Activated T-cell treated with anti-CD3 and anti-CD28 coated beads, Interleukin-2, amount 50 U/mL, for 24 hours (primary cell): ENCODE measurements around the gene HSPB2.
A peak's percentile ranks its signal among the peaks of the same experiment; 100 is the strongest.
"Not testable (repeated sequence)": the region's sequence is repeated elsewhere in the genome, so short reads cannot be mapped to it uniquely, and the experiment has no call there.

ENCODE experiments used
- DNase-seq: peaks from one replicate; pipeline ENCODE4 v3.0.0-alpha.2; 2020
- H3K27ac Mint-ChIP-seq: 2 replicates; pipeline ENCODE4 v1.8.0; 2020; ENCODE audit warnings: mild to moderate bottlenecking, mixed read lengths
- H3K27me3 Mint-ChIP-seq: 2 replicates; pipeline ENCODE4 v1.8.0; 2020; ENCODE audit warnings: mixed read lengths
- H3K36me3 Mint-ChIP-seq: 2 replicates; pipeline ENCODE4 v1.8.0; 2020; ENCODE audit warnings: low read depth, mixed read lengths
- H3K4me1 Mint-ChIP-seq: 2 replicates; pipeline ENCODE4 v1.8.0; 2020; ENCODE audit warnings: low read depth, mixed read lengths
- H3K4me3 Mint-ChIP-seq: 2 replicates; pipeline ENCODE4 v1.8.0; 2020; ENCODE audit warnings: mild to moderate bottlenecking, moderate library complexity, mixed read lengths
- H3K9me3 Mint-ChIP-seq: 2 replicates; pipeline ENCODE4 v1.8.0; 2020; ENCODE audit warnings: mixed read lengths

The HSPB2 gene

DNA sequence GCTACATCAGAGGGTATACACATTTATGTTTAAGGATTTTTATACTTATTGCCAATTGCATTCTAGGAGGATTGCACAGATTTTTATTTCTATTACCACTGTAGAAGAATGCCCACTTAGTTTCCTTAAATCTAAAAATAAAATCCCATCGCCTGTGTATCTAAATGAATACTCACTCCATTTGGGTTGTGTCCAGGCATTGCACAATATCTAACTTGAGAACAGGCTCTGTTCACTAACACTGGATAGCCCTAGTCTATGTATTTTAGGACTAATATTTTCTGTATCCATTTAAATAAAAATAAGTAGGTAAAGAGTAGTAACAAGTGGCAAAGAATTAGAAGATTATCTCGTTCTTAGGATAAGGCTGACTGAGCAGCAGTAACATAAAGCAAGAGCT is 10.3 kb downstream of the HSPB2 start:
- H3K4me1 Mint-ChIP-seq = peaks cover 16% of the 10 kb centered on the region
- H3K36me3 Mint-ChIP-seq = no peaks in the 10 kb centered on the region
- no peak for DNase-seq

DNA sequence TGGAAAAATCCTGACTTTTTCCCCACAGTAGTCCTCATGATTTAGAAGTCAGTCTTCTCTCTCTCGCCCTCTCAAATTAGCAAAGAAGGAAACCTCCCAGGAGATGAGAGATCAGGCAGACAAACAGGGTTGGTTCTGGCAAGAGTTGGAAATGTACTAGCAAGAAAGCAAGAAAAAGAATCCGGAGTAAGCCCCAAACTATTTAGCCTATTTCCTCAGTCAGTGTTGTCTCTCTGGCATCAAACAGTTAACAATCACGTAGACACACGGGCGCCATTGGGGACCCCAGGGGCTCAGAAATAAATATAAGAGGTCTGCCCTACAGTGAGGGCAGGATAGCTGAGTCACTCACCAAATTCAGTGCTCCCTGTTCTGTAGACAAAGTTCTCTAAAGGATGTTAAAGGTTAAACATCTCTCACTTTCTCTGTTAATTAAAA is 10.8 kb downstream of the HSPB2 start:
- Mint-ChIP-seq H3K4me1 (peaks cover 16% of the 10 kb centered on the region), H3K36me3 (no peaks in the 10 kb centered on the region), H3K27me3 (no peaks in the 10 kb centered on the region), H3K27ac (no peak overlapping the region), H3K4me3 (no peak overlapping the region), H3K9me3 (no peaks in the 10 kb centered on the region)
- DNase-seq = no peak

More for the DNA sequence above, 10.3 kb downstream of the HSPB2 start:
- peaks cover 6% of the 10 kb centered on the region for H3K27me3 Mint-ChIP-seq
- no peaks in the 10 kb centered on the region for H3K9me3 Mint-ChIP-seq
- H3K27ac Mint-ChIP-seq = no peak overlapping the region
- H3K4me3 Mint-ChIP-seq = no peak overlapping the region

DNA sequence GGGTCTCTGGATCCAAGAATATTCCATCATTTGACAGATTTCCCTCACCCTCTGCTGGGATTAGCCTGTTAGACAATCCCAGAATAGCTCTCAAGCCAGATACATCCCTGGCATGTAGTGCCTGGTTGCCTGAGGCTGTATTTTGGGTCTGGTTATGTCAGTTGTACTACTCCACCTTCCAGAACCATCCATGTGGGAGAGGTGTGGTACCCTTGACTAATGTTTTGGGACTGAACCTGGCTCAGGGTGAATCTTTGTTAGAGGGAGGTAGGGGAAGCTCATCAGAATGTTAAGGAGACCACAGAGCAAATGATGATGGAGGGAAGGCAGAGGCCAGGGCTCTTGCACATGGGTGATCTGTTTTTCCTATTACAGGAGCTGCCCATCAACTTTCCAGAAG is 11.4 kb downstream of the HSPB2 start:
- H3K27me3 Mint-ChIP-seq = no peaks in the 10 kb centered on the region
- no peak overlapping the region for H3K4me3 Mint-ChIP-seq
- peaks cover 16% of the 10 kb centered on the region for H3K4me1 Mint-ChIP-seq
- H3K36me3 Mint-ChIP-seq = no peaks in the 10 kb centered on the region
- DNase-seq = no peak
- no peaks in the 10 kb centered on the region for H3K9me3 Mint-ChIP-seq
- H3K27ac Mint-ChIP-seq = no peak overlapping the region

DNA sequence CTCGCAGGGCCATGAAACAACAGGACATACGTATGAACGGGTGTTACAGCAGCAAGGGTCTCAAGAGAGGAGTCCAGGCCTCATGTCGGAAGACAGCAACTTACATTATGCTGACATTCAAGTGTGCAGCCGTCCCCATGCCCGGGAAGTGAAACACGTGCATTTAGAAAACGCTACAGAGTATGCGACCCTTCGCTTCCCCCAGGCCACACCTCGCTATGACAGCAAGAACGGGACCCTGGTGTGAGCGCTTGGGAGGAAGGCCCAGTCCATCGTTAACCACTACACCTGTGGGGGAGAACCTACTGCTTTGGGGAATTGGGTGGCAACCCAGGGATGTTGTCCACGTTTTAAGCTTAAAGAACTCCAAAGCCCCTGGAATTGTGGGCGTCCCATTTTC is 13.4 kb downstream of the HSPB2 start:
- Mint-ChIP-seq H3K9me3 (no peaks in the 10 kb centered on the region), H3K4me3 (no peak overlapping the region), H3K27me3 (no peaks in the 10 kb centered on the region), H3K36me3 (no peaks in the 10 kb centered on the region), H3K27ac (peak overlapping the region; percentile 10), H3K4me1 (peaks cover 16% of the 10 kb centered on the region)
- DNase-seq = no peak

DNA sequence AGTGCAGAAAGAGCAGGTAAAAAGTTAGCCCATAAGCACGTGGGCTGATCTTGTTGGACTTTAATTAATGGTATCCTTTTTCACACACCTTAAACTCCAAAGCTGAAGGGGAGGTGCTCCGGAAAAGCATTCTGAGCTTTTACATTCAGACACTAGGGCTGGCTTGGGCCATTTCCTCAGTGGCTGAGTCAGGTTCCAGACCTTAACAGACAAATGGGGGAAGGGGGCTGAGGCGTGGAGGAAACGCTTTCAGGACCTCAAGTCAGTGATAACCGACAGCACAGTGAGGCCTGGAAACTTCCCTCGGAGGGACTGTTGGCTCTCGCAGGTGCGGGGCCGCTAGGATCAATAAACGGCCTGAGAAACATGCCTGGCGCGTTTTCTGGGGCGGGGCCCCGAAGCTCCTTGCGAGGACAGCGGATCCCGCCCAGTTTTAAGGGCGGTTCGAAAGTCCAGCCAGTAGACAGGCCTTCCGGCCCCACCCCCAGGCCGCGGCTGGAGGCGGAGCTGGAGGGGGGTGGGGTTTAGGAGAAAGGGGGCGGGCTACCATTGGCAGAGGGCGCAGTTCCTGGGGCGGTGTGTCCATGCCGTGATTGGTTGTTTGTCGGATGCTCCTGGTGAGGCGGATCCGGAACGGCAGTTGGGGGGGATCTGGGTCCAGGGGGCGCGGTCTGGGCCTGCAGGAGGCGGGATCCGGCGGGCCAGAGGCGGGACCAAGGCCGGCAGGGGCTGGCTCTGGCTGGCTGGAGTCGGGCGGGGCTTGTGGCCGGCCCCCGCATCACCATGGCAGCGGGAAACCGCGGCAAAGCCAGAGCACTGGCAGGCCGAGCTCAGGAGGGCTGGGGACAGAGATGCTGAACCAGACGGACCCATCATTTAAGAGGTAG is 14.2 kb downstream of the HSPB2 start:
- Mint-ChIP-seq H3K27me3 (no peaks in the 10 kb centered on the region), H3K9me3 (no peaks in the 10 kb centered on the region), H3K4me3 (peak overlapping the region; percentile 82), H3K36me3 (no peaks in the 10 kb centered on the region), H3K27ac (peak overlapping the region; percentile 93), H3K4me1 (peaks cover 18% of the 10 kb centered on the region)
- DNase-seq = peak; percentile 99

DNA sequence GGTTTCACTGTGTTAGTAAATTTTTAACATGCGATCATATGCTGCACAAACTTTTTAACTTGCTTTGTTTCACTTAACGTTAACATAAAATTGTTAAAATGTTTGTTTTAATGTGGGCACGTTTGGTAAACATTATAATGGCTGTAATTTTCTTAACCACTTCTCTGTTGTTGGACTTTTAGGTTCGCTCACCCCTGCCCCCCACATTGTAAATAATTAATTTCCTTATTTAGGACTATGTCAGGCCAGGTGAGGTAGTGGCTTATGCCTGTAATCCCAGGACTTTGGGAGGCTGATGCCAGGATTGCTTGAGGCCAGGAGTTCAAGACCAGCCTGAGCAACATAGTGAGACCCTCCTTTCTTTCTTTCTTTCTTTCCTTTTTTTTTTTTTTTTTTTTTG is 17.9 kb downstream of the HSPB2 start:
- Mint-ChIP-seq H3K4me3 (no peak overlapping the region), H3K9me3 (no peaks in the 10 kb centered on the region), H3K27me3 (no peaks in the 10 kb centered on the region), H3K36me3 (no peaks in the 10 kb centered on the region), H3K4me1 (peaks cover 45% of the 10 kb centered on the region), H3K27ac (no peak overlapping the region)
- DNase-seq = no peak

DNA sequence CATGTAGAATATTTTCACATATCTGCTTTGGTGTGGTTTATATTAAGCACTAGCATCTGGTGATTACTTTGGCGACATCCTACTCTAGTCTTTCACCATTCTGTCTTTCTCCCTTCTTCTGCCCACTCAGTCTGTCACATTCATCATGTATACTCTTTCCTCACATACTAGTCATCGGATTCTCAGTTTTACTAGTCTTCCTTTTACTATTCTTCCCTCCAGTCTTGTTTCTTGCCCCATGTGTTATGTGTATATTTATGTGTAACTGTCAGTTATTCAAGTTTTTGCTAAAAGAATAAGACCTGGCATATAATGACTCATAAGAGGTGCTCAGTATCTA is 20.0 kb downstream of the HSPB2 start:
- H3K4me1 Mint-ChIP-seq = peaks cover 48% of the 10 kb centered on the region
- H3K36me3 Mint-ChIP-seq = no peaks in the 10 kb centered on the region
- H3K4me3 Mint-ChIP-seq = no peak overlapping the region
- no peaks in the 10 kb centered on the region for H3K27me3 Mint-ChIP-seq
- DNase-seq = no peak
- H3K9me3 Mint-ChIP-seq = no peaks in the 10 kb centered on the region
- H3K27ac Mint-ChIP-seq = peak overlapping the region; percentile 91

DNA sequence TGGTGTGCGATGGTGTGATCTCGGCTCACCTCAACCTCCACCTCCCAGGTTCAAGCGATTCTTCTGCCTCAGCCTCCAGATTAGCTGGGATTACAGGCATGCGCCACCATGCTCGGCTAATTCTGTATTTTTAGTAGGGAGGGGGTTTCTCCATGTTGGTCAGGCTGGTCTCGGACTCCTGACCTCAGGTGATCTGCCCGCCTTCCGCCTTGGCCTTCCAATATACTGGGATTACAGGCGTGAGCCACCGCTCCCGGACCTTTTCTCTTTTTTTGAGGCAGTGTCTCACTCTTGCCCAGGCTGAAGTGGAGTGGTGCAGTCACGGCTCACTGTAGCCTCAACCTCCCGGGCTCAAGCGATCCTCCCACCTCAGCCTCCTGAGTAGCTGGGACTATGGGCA is 20.6 kb downstream of the HSPB2 start:
- not testable (repeated sequence) for H3K36me3 Mint-ChIP-seq, H3K27me3 Mint-ChIP-seq, DNase-seq, H3K9me3 Mint-ChIP-seq, H3K4me3 Mint-ChIP-seq
- Mint-ChIP-seq H3K27ac (peak overlapping the region; percentile 91), H3K4me1 (peaks cover 53% of the 10 kb centered on the region)

DNA sequence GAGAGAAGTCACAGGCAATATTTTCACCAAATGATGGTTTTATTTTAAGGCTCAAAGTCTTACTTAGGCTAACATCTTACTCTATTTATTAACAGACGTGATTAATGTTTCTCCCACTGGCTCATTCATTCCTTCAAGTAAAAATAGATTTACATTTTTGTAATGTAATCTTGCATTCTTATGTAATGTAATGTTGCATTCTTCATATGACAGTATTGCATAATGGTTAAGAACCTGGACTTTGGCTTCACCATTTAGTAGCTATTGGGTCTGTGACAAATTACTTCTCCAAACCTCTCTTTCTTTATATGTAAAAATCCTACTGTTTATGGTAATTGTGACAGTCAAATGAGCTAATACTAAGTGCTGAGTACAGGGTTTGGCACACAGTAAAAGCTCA is 21.3 kb downstream of the HSPB2 start:
- no peak overlapping the region for H3K27ac Mint-ChIP-seq
- no peaks in the 10 kb centered on the region for H3K36me3 Mint-ChIP-seq
- no peaks in the 10 kb centered on the region for H3K27me3 Mint-ChIP-seq
- peaks cover 60% of the 10 kb centered on the region for H3K4me1 Mint-ChIP-seq
- H3K4me3 Mint-ChIP-seq = no peak overlapping the region
- no peaks in the 10 kb centered on the region for H3K9me3 Mint-ChIP-seq
- no peak for DNase-seq

DNA sequence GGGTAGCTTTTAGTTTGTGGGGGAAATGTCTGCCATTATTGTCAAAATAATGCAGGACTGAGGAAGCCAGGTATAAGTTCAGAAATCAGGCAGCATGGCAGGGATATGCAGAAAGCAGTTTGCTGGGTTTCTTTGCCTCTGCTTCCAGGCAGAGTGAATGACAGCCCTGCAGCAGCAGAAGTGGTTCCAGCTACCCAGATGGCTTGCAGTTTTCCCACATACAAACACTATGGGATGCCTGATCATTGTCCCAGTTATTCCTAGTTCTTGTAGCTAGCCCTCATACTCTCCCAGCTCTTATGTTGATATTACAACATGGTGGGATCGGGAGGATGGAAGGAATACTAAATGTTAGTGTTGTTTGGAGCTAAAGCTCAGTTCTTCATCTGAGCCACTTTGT is 21.8 kb downstream of the HSPB2 start:
- no peak overlapping the region for H3K4me3 Mint-ChIP-seq
- peaks cover 64% of the 10 kb centered on the region for H3K4me1 Mint-ChIP-seq
- H3K27me3 Mint-ChIP-seq = no peaks in the 10 kb centered on the region
- no peaks in the 10 kb centered on the region for H3K36me3 Mint-ChIP-seq
- H3K9me3 Mint-ChIP-seq = no peaks in the 10 kb centered on the region
- DNase-seq = no peak
- H3K27ac Mint-ChIP-seq = no peak overlapping the region

DNA sequence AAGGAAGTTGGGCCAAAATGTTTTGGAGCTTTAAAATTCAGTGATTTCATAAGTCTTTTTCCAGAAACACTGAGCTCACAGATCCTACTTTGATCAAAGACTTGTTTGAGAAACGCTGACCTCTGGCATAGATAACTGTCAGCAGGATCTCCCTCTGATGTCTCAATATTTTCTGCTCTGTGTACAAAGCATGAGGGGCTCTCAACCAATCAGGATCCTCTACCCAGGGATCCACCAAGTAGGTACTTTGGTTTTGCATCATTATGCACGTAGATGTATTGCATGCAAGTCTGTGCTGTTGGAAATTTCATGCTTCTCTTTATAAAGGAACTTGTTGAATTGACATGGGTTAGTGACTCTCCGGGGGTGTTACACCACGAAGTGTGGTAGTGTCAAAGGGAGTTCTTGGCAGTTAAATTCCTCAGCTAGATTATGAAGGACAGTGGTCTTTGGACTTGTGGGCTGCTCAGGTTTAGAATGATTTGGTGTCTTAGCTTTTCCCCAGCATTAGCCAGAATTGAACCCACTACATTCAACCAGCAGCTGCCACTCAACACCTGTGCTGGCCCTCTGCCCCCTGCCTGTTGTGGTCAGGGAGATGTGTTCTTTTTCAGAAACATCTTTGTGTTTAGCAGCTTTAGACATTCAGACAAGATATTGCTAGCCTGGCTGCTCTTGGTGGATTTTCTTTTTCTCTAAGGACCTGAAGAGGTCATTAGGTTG is 22.9 kb downstream of the HSPB2 start:
- no peaks in the 10 kb centered on the region for H3K27me3 Mint-ChIP-seq
- peaks cover 71% of the 10 kb centered on the region for H3K4me1 Mint-ChIP-seq
- peak overlapping the region; percentile 91 for H3K27ac Mint-ChIP-seq
- no peak for DNase-seq
- peak overlapping the region; percentile 73 for H3K4me3 Mint-ChIP-seq
- H3K9me3 Mint-ChIP-seq = no peaks in the 10 kb centered on the region
- no peaks in the 10 kb centered on the region for H3K36me3 Mint-ChIP-seq

DNA sequence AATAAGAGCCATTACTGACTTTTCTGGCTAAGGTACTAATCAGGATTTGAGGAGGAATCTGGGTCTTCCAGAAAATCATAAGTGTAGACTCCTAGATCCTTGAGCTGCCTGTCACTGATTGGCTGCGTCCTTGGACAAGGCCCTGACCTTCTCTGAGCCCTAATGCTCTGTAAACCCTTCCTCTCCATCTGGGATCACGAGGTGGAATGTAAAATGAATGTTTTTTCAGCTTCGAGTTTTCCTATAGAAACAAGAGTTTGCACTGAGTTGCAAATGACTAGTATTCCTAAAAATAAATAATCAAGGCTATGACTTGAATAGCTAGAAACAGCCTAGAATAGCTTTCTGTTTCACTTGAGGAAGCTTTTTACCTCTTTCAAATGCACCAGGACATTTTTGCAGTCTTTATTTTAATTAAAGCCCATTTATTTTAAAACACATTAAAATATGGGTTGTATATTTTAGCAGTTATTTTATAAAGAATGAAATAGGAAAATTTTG is 23.6 kb downstream of the HSPB2 start:
- Mint-ChIP-seq H3K4me1 (peaks cover 73% of the 10 kb centered on the region), H3K4me3 (peak overlapping the region; percentile 73), H3K9me3 (no peaks in the 10 kb centered on the region), H3K27me3 (no peaks in the 10 kb centered on the region), H3K36me3 (no peaks in the 10 kb centered on the region), H3K27ac (peak overlapping the region; percentile 91)
- DNase-seq = no peak

DNA sequence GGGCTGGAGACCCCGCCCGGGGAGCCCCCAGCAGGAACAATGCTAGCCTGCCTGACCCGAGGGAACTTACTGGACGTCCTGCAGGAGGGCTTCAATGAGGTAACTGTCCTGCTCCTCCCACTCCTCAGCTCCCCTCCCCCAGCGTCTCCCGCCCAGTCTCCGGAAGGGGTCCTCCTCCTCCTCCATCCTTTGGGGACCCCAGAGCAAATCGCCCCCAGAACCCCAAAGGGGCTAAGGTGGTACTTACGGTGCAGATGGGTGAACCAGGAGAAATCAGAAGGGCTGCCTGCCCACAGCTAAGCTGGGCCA is 24.9 kb downstream of the HSPB2 start:
- peak overlapping the region; percentile 73 for H3K4me3 Mint-ChIP-seq
- H3K27me3 Mint-ChIP-seq = no peaks in the 10 kb centered on the region
- no peak for DNase-seq
- H3K36me3 Mint-ChIP-seq = peaks cover under 1% of the 10 kb centered on the region
- peak overlapping the region; percentile 89 for H3K27ac Mint-ChIP-seq
- H3K9me3 Mint-ChIP-seq = no peaks in the 10 kb centered on the region
- H3K4me1 Mint-ChIP-seq = peaks cover 80% of the 10 kb centered on the region

DNA sequence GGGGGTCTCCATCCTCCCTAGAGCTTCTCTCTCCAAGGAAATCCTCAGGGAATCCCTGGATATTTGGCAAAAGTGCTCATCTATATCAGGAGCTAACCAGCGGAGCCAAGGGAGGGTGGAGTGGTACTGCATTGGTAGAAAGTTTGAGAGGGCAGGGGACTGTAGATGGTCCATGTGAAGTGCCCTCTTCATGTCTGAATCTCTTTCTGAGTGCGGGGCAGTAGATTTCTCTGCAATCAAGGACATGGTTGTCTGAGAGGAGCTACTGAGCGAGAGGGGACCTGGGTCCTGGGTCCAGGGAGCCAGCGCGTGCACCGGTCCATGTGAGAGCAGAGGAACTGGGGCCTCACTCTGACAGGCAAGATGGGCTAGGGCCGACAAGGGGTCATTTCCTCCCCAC is 25.3 kb downstream of the HSPB2 start:
- Mint-ChIP-seq H3K9me3 (no peaks in the 10 kb centered on the region), H3K27me3 (no peaks in the 10 kb centered on the region), H3K36me3 (peaks cover 5% of the 10 kb centered on the region), H3K27ac (peak overlapping the region; percentile 89), H3K4me1 (peaks cover 80% of the 10 kb centered on the region), H3K4me3 (peak overlapping the region; percentile 73)
- no peak for DNase-seq

DNA sequence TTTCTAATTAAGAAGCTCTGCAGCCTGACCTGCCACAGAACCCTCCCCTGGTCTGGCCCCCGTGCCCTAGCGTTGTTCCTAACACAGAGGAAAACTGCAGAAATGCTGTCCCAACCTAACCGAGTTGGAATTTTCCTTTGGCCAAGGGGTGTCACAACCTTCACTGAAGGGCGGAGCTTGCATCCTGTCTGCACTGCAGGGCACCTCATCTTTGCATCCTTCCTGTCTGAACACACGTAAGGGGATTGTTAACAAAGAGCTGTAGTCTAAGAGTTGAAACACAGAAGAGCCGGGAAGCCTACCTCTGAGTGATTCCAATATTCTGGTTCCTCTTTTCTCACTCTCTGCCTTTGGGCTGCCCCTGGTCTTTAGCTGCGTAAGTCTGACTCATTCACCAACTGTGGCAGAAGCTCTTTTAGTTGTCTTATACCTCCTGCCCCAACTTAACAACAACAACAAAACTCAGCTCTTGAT is 26.2 kb downstream of the HSPB2 start:
- Mint-ChIP-seq H3K27me3 (no peaks in the 10 kb centered on the region), H3K36me3 (peaks cover 5% of the 10 kb centered on the region), H3K9me3 (no peaks in the 10 kb centered on the region), H3K27ac (peak overlapping the region; percentile 89), H3K4me3 (peak overlapping the region; percentile 73), H3K4me1 (peaks cover 75% of the 10 kb centered on the region)
- peak; percentile 55 for DNase-seq
